ENCODE data around the gene HTR1B. TPM values are rescaled to one million over a fixed set of nuclear protein-coding genes. Genes with fewer than 3 reads are reported as not detected.

Gene HTR1B
- total RNA-seq, 1 experiment from 2014 or later, result 0.74 TPM

GRCh38 chr6:77461796-77462195 lies 1.5 kb downstream of the HTR1B start:
- no peak for DNase-seq (ENCODE audit: low read depth, low spot score)
- Histone ChIP-seq H3K36me3 (ENCODE audit: control insufficient read depth in 1 of 2, insufficient read depth in 2 of 2, low read length in 2 of 2) (no peaks in the 10 kb centered on the region), H3K9ac (ENCODE audit: low read length) (no peak overlapping the region), H3K9me2 (ENCODE audit: insufficient read depth) (no peaks in the 10 kb centered on the region), H4K20me1 (ENCODE audit: insufficient read depth) (no peaks in the 10 kb centered on the region), H3K9me3 (ENCODE audit: control insufficient read depth in 1 of 2, insufficient read depth in 1 of 2, low read depth in 1 of 2, low read length in 2 of 2) (no peaks in the 10 kb centered on the region), H3K79me2 (ENCODE audit: insufficient read depth, low read length) (no peaks in the 10 kb centered on the region), H3K4me1 (ENCODE audit: control insufficient read depth in 1 of 2, insufficient read depth in 2 of 2, low read length in 2 of 2) (peaks cover 8 to 22% of the 10 kb centered on the region in 2 experiments; a peak in 3 of 4 replicates), H3K27me3 (ENCODE audit: insufficient read depth, low read length) (no peaks in the 10 kb centered on the region), H2AFZ (ENCODE audit: low read depth, low read length, poor library complexity, severe bottlenecking) (no peak overlapping the region), H3K4me2 (ENCODE audit: low read length) (no peak overlapping the region), H3K4me3 (replicated peaks in 1 of 2; ENCODE audit: low read depth in 1 of 2, low read length in 2 of 2) (no peak overlapping the region), H3K27ac (ENCODE audit: low read depth, low read length) (no peak overlapping the region)
- RAD21 ChIA-PET (ENCODE audit: low non-redundant PET in 1 of 2, low total read pairs in 2 of 2, uncharacterized antibody in 2 of 2, unreplicated experiment in 2 of 2), result no interaction called here
- intact Hi-C loops (cut with micrococcal nuclease), result no loop called here
- CTCF ChIA-PET, result no interaction called here
- ATAC-seq, result no peak
- no TSS peak for BruUV-seq (replicated peaks)
- TF ChIP-seq, protein P1, sequence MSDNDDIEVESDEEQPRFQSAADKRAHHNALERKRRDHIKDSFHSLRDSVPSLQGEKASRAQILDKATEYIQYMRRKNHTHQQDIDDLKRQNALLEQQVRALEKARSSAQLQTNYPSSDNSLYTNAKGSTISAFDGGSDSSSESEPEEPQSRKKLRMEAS (IDR thresholded peaks at IDR 0.05), result no peak
- no peak for TF ChIP-seq POLR2AphosphoS5 (IDR thresholded peaks at IDR 0.05; ENCODE audit: low read depth, low read length)
- no peak for TF ChIP-seq SIN3A (IDR thresholded peaks at IDR 0.05; ENCODE audit: low read depth)
- no peak for TF ChIP-seq EZH2 (IDR thresholded peaks at IDR 0.05)
- no peak for TF ChIP-seq SRF (IDR thresholded peaks at IDR 0.05; ENCODE audit: low read depth)
- POLR2A ChIA-PET, result no interaction called here

DNA sequence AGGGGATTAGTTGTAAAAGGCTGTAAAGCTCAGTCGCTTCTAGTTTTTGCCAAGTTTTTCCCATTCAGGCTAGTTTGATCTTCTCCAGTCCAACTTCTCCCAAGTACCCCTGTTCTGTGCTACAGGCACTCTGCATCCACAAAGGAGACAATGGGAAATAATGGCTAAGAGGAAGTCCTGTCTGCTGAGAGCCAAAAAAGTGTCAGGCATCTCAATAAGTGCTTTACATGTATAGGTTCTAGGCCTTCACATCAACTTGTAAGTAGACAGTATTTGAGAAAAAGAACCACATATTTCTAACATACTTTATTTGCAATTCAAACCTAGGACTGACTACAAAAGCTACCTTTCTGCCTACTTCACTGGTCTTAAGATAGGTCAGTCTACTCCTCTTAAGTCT lies 4.9 kb downstream of the HTR1B start:
- H3K9me3 ChIP-seq (ENCODE audit: control insufficient read depth in 1 of 2, insufficient read depth in 1 of 2, low read depth in 1 of 2, low read length in 2 of 2), result no peaks in the 10 kb centered on the region
- intact Hi-C loops (cut with micrococcal nuclease), result loop anchor here (5.0 kb wide), 1 partner anchor 1566 kb away; no protein-coding TSS in a partner anchor
- H4K20me1 ChIP-seq (ENCODE audit: insufficient read depth), result no peaks in the 10 kb centered on the region
- no peaks in the 10 kb centered on the region for H3K36me3 ChIP-seq (ENCODE audit: control insufficient read depth in 1 of 2, insufficient read depth in 2 of 2, low read length in 2 of 2)
- no peaks in the 10 kb centered on the region for H3K9me2 ChIP-seq (ENCODE audit: insufficient read depth)
- H3K4me2 ChIP-seq (ENCODE audit: low read length), result no peak overlapping the region
- H3K4me3 ChIP-seq (replicated peaks in 1 of 2; ENCODE audit: low read depth in 1 of 2, low read length in 2 of 2), result no peak overlapping the region
- H2AFZ ChIP-seq (ENCODE audit: low read depth, low read length, poor library complexity, severe bottlenecking), result peak overlapping the region; percentile 84
- H3K9ac ChIP-seq (ENCODE audit: low read length), result no peak overlapping the region
- no peak for ATAC-seq
- no TSS peak for BruUV-seq (replicated peaks)
- POLR2A ChIA-PET, result no interaction called here
- H3K27ac ChIP-seq (ENCODE audit: low read depth, low read length), result no peak overlapping the region
- peaks cover 12 to 26% of the 10 kb centered on the region in 2 experiments for H3K4me1 ChIP-seq (ENCODE audit: control insufficient read depth in 1 of 2, insufficient read depth in 2 of 2, low read length in 2 of 2)
- no peaks in the 10 kb centered on the region for H3K79me2 ChIP-seq (ENCODE audit: insufficient read depth, low read length)
- H3K27me3 ChIP-seq (ENCODE audit: insufficient read depth, low read length), result no peaks in the 10 kb centered on the region
- no peak for DNase-seq (ENCODE audit: low read depth, low spot score)
- TF ChIP-seq, protein P2, sequence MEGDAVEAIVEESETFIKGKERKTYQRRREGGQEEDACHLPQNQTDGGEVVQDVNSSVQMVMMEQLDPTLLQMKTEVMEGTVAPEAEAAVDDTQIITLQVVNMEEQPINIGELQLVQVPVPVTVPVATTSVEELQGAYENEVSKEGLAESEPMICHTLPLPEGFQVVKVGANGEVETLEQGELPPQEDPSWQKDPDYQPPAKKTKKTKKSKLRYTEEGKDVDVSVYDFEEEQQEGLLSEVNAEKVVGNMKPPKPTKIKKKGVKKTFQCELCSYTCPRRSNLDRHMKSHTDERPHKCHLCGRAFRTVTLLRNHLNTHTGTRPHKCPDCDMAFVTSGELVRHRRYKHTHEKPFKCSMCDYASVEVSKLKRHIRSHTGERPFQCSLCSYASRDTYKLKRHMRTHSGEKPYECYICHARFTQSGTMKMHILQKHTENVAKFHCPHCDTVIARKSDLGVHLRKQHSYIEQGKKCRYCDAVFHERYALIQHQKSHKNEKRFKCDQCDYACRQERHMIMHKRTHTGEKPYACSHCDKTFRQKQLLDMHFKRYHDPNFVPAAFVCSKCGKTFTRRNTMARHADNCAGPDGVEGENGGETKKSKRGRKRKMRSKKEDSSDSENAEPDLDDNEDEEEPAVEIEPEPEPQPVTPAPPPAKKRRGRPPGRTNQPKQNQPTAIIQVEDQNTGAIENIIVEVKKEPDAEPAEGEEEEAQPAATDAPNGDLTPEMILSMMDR (IDR thresholded peaks at IDR 0.05 in 2 of 3, conservative IDR thresholded peaks at IDR 0.05 in 1 of 3; ENCODE audit: borderline replicate concordance in 1 of 3, insufficient read depth in 1 of 3, low read depth in 2 of 3, low read length in 2 of 3), result 0 out of 6 replicates have a peak, but pooled peaks of 1 of the 3 experiments have one; percentile 4
- TF ChIP-seq FOSL1 (IDR thresholded peaks at IDR 0.05; ENCODE audit: low read depth), result no peak
- CTCF ChIA-PET, result interaction anchor here (1.3 kb wide), 1 partner anchor 775 kb away, joined by 3 read pairs; no protein-coding TSS in a partner anchor
- RAD21 ChIA-PET (ENCODE audit: low non-redundant PET in 1 of 2, low total read pairs in 2 of 2, uncharacterized antibody in 2 of 2, unreplicated experiment in 2 of 2), result no interaction called here
